SU-DHL-6 (cell line): Measurements from ENCODE around the gene MAST4.
A peak's percentile ranks its signal among the peaks of the same experiment; 100 is the strongest.

Source experiments
- H2AFZ ChIP-seq: fragments of 200-600 bp; sonication (generic); 2 replicates; pipeline ENCODE4 v1.6.1; 2014; ENCODE audit warnings: low read depth, mild to moderate bottlenecking, moderate library complexity, mixed read lengths, antibody characterized with exemption, low read length; ENCODE audit not compliant: severe bottlenecking
- H3F3A ChIP-seq: fragments of 200-600 bp; shearing (Covaris generic); 2 replicates; pipeline ENCODE4 v1.6.0; 2016; ENCODE audit warnings: antibody characterized with exemption, mild to moderate bottlenecking; ENCODE audit not compliant: insufficient read depth
- H3K27ac ChIP-seq: fragments of 200-600 bp; sonication (generic); 2 replicates; pipeline ENCODE4 v1.5.1; 2016; ENCODE audit warnings: low read depth, mild to moderate bottlenecking, low read length, moderate library complexity, mixed read lengths
- H3K27me3 ChIP-seq: fragments of 200-600 bp; sonication (generic), shearing (Covaris generic); 2 replicates; pipeline ENCODE4 v1.6.0; 2014; ENCODE audit warnings: mild to moderate bottlenecking, low read length
- H3K36me3 ChIP-seq: fragments of 200-600 bp; sonication (generic); 2 replicates; pipeline ENCODE4 v1.6.1; 2014; ENCODE audit warnings: mild to moderate bottlenecking, low read length, mixed read lengths
- H3K4me2 ChIP-seq: fragments of 300-600, 200-600 bp; shearing (Covaris generic), sonication (generic); 2 replicates; pipeline ENCODE4 v1.6.0; 2014; ENCODE audit warnings: low read length, low read depth, mild to moderate bottlenecking; ENCODE audit not compliant: poor library complexity, severe bottlenecking
- H3K4me3 ChIP-seq: fragments of 200-600 bp; sonication (generic); 2 replicates; pipeline ENCODE4 v1.5.1; 2014; ENCODE audit warnings: antibody characterized with exemption, low read length, mild to moderate bottlenecking, mixed read lengths; ENCODE audit not compliant: insufficient read depth, poor library complexity, severe bottlenecking
- H3K79me2 ChIP-seq: fragments of 200-600 bp; sonication (generic); 2 replicates; pipeline ENCODE4 v1.6.1; 2014; ENCODE audit warnings: mild to moderate bottlenecking, low read length, moderate library complexity; ENCODE audit not compliant: insufficient read depth
- H3K9ac ChIP-seq: fragments of 200-600 bp; sonication (generic); 2 replicates; pipeline ENCODE4 v1.7.0; 2014; ENCODE audit warnings: mild to moderate bottlenecking, low read length
- H3K9me2 ChIP-seq: fragments of 200-600 bp; sonication (generic); replicated peaks from 2 replicates; pipeline ENCODE4 v1.6.1; 2014; ENCODE audit warnings: low read length; ENCODE audit not compliant: insufficient read depth
- H3K9me3 ChIP-seq: fragments of 200-600 bp; sonication (generic); 2 replicates; pipeline ENCODE4 v1.6.1; 2014; ENCODE audit warnings: low read length, mixed read lengths; ENCODE audit not compliant: insufficient read depth
- H4K20me1 ChIP-seq: fragments of 200-600 bp; sonication (generic); 2 replicates; pipeline ENCODE4 v1.6.1; 2014; ENCODE audit warnings: low read depth, mild to moderate bottlenecking, antibody characterized with exemption, low read length, moderate library complexity, mixed read lengths
- CTCF ChIP-seq: fragments of 200-600 bp; sonication (generic); IDR thresholded peaks from one replicate; pipeline ENCODE4 v1.5.1; 2017; ENCODE audit warnings: antibody characterized with exemption, mild to moderate bottlenecking, low read length, moderate library complexity; ENCODE audit not compliant: insufficient read depth, poor library complexity, severe bottlenecking
- EZH2phosphoT487 ChIP-seq: fragments of 200-600 bp; sonication (generic), shearing (Covaris generic); conservative IDR thresholded peaks from 2 replicates; pipeline ENCODE4 v1.6.1; 2018; ENCODE audit warnings: mild to moderate bottlenecking, antibody characterized with exemption, low read length, moderate library complexity, mixed read lengths

MAST4 gene

GRCh38 chr5:66617226-66617861 lies 21.2 kb downstream of the MAST4 start:
- Histone ChIP-seq H3K79me2 (no peaks in the 10 kb centered on the region), H3K9me2 (no peaks in the 10 kb centered on the region), H4K20me1 (no peaks in the 10 kb centered on the region), H3K27me3 (no peaks in the 10 kb centered on the region), H2AFZ (no peak overlapping the region), H3K4me3 (no peak overlapping the region), H3K27ac (no peak overlapping the region), H3K9me3 (no peaks in the 10 kb centered on the region), H3K36me3 (no peaks in the 10 kb centered on the region), H3K4me2 (peak overlapping the region; percentile 30), H3F3A (no peaks in the 10 kb centered on the region), H3K9ac (no peak overlapping the region)
- no peak for TF ChIP-seq EZH2phosphoT487
- no peak for TF ChIP-seq CTCF

GRCh38 chr5:66617991-66618768 lies 22.0 kb downstream of the MAST4 start:
- Histone ChIP-seq H3K9me3 (no peaks in the 10 kb centered on the region), H4K20me1 (no peaks in the 10 kb centered on the region), H3K4me3 (no peak overlapping the region), H3K27ac (no peak overlapping the region), H3K9me2 (no peaks in the 10 kb centered on the region), H3K36me3 (peaks cover 2% of the 10 kb centered on the region; the same call in 1 of the 2 replicates), H3K79me2 (no peaks in the 10 kb centered on the region), H3K27me3 (no peaks in the 10 kb centered on the region), H3K4me2 (no peak overlapping the region), H2AFZ (no peak overlapping the region), H3F3A (no peaks in the 10 kb centered on the region), H3K9ac (no peak overlapping the region)
- TF ChIP-seq CTCF = no peak
- no peak for TF ChIP-seq EZH2phosphoT487

DNA sequence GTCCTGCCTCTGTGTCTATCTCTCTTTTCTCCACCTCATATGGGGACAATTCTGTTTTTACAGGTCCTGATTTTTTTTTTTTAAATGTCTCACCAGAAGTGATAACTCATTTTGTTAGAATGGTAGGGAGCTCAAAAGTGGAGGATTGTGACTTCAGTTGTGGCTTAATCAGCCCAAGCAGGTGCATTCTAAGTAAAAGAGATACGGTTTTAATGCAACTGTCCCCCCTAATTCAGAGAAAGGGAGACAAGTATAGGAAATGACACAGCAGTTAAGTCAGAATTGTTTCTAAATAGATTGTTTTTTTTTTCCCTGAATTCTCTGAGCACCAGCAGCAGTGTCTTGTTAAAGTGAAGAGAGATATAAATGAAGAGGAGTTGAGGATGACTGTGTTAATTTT lies 24.5 kb downstream of the MAST4 start:
- H4K20me1 ChIP-seq = no peaks in the 10 kb centered on the region
- peak overlapping the region; percentile 38 for H3K4me2 ChIP-seq
- TF ChIP-seq CTCF (no peak), EZH2phosphoT487 (no peak)
- no peaks in the 10 kb centered on the region for H3K9me3 ChIP-seq
- H3K36me3 ChIP-seq = peaks cover 3% of the 10 kb centered on the region; the same call in 1 of the 2 replicates
- no peak overlapping the region for H3K9ac ChIP-seq
- no peaks in the 10 kb centered on the region for H3K27me3 ChIP-seq
- peak overlapping the region; percentile 49 for H3K27ac ChIP-seq
- H3F3A ChIP-seq = peaks cover 5% of the 10 kb centered on the region; the same call in 1 of the 2 replicates
- no peak overlapping the region for H3K4me3 ChIP-seq
- H3K79me2 ChIP-seq = no peaks in the 10 kb centered on the region
- no peak overlapping the region for H2AFZ ChIP-seq
- H3K9me2 ChIP-seq = no peaks in the 10 kb centered on the region
